Activated T-cell treated with anti-CD3 and anti-CD28 coated beads for 4 hours (primary cell): Measurements from ENCODE around the gene PSMD13.
A peak's percentile ranks its signal among the peaks of the same experiment; 100 is the strongest.
"Not testable (repeated sequence)": the region's sequence is repeated elsewhere in the genome, so short reads cannot be mapped to it uniquely, and the experiment has no call there.

ENCODE experiments used
- DNase-seq: peaks from one replicate; pipeline ENCODE4 v3.0.0-alpha.2; 2020

PSMD13 gene

DNA sequence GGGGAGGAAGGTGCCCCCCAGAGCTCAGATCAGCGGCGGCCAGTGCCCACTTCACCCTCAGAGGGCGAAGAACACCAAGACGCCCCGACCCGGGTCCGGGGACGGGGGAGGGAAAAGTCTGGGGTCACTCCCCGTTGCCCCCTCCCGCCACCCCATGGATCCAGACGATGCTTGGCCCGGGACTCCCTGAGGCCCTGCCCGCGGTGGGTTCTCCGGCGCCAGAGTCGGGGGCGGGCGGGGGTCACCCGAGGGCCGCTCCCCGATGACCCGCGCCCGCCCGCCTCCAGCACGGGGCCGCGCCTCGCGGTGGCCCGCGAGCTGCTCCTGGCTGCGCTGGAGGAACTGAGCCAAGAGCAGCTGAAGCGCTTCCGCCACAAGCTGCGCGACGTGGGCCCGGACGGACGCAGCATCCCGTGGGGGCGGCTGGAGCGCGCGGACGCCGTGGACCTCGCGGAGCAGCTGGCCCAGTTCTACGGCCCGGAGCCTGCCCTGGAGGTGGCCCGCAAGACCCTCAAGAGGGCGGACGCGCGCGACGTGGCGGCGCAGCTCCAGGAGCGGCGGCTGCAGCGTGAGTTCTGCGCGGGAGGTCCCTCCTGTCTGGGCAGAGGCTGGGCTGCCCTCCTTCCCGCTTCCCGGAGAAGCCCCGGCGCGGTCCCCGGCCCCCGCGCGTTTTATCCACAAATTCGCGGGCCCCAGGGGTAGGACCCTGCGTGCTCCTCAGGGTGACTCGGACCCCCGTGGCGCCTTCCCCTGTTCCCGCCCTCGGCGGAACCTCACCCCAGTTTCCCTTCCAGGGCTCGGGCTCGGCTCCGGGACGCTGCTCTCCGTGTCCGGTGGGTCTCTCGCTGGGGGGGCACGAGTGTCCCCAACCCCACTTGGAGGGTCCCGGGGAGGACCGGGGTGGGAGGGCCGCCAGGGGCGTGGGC is 42.5 kb downstream of the PSMD13 start:
- DNase-seq: no peak

DNA sequence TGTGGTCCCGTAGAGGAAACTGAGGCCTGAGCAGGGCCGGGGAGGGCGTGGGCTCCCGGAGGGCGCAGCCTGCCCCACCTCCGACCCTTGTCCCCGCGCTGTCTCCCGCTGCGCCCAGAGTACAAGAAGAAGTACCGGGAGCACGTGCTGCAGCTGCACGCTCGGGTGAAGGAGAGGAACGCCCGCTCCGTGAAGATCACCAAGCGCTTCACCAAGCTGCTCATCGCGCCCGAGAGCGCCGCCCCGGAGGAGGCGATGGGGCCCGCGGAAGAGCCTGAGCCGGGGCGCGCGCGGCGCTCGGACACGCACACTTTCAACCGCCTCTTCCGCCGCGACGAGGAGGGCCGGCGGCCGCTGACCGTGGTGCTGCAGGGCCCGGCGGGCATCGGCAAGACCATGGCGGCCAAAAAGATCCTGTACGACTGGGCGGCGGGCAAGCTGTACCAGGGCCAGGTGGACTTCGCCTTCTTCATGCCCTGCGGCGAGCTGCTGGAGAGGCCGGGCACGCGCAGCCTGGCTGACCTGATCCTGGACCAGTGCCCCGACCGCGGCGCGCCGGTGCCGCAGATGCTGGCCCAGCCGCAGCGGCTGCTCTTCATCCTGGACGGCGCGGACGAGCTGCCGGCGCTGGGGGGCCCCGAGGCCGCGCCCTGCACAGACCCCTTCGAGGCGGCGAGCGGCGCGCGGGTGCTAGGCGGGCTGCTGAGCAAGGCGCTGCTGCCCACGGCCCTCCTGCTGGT is 43.4 kb downstream of the PSMD13 start:
- DNase-seq: no peak

DNA sequence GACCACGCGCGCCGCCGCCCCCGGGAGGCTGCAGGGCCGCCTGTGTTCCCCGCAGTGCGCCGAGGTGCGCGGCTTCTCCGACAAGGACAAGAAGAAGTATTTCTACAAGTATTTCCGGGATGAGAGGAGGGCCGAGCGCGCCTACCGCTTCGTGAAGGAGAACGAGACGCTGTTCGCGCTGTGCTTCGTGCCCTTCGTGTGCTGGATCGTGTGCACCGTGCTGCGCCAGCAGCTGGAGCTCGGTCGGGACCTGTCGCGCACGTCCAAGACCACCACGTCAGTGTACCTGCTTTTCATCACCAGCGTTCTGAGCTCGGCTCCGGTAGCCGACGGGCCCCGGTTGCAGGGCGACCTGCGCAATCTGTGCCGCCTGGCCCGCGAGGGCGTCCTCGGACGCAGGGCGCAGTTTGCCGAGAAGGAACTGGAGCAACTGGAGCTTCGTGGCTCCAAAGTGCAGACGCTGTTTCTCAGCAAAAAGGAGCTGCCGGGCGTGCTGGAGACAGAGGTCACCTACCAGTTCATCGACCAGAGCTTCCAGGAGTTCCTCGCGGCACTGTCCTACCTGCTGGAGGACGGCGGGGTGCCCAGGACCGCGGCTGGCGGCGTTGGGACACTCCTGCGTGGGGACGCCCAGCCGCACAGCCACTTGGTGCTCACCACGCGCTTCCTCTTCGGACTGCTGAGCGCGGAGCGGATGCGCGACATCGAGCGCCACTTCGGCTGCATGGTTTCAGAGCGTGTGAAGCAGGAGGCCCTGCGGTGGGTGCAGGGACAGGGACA is 44.1 kb downstream of the PSMD13 start:
- no peak for DNase-seq

DNA sequence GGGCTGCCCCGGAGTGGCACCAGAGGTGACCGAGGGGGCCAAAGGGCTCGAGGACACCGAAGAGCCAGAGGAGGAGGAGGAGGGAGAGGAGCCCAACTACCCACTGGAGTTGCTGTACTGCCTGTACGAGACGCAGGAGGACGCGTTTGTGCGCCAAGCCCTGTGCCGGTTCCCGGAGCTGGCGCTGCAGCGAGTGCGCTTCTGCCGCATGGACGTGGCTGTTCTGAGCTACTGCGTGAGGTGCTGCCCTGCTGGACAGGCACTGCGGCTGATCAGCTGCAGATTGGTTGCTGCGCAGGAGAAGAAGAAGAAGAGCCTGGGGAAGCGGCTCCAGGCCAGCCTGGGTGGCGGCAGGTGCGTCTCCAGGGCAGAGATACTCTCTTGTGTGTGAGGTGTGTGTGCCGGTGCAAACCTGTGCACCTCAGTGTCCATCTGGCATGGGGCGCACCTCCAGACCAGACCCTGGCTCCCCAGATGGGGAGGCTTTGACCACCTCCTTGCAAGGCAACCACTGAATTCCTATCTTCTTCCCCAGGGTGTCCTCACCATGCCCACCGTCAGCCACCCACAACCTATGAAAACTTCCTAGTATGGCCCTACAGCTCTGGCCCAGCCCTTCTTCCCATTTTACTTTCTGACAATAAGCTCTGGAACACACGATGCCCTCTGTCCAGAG is 44.8 kb downstream of the PSMD13 start:
- no peak for DNase-seq

DNA sequence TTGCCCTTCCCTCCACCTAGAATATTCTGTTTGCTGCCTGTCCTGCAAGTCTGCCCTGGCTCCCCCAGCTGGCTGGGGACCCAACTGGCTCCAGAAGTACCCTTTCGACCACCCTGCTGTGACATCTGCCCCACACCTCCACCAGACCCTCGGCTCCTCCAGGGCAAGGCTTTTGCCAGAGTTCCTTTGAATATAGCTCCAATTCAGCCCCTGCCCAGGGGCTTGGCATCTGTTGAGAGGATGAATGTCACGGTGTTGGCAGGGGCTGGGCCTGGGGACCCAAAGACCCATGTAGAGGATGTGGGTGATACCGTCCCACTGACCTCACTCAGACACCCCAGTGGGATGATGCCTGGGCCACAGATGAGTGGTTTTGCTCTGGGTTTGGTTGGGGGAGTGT is 45.4 kb downstream of the PSMD13 start:
- DNase-seq: no peak

DNA sequence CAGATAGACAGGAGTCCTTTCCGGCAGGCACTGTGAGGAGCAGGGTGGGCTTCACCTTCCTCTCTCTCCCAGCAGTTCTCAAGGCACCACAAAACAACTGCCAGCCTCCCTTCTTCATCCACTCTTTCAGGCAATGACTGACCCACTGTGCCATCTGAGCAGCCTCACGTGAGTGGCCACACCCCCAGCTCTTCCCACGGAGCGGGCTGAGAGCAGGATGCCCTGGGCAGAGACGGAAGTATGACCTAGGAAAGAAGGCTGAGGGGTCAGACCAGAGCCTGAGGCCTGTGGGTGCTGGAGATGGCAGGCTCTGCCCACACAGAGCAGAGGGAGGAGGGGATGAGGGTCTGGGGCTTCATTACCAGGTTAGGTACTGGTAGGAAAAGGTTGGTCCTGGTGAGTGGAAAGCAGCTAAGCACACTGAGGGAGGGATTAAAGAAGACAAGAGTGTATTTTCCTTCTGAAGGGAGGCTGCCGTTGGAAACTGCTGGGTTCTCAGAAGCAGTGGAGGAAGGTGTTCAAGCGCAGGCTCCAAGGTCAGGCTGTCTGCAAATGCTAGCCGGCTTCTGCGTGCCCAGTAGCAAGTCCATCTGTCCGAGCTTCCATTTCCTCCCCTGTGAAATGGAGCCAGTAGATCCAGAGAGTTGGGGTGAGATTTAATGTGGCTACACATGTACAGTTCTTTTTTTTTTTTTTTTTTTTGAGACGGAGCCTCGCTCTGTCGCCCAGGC is 46.0 kb downstream of the PSMD13 start:
- DNase-seq: no peak

DNA sequence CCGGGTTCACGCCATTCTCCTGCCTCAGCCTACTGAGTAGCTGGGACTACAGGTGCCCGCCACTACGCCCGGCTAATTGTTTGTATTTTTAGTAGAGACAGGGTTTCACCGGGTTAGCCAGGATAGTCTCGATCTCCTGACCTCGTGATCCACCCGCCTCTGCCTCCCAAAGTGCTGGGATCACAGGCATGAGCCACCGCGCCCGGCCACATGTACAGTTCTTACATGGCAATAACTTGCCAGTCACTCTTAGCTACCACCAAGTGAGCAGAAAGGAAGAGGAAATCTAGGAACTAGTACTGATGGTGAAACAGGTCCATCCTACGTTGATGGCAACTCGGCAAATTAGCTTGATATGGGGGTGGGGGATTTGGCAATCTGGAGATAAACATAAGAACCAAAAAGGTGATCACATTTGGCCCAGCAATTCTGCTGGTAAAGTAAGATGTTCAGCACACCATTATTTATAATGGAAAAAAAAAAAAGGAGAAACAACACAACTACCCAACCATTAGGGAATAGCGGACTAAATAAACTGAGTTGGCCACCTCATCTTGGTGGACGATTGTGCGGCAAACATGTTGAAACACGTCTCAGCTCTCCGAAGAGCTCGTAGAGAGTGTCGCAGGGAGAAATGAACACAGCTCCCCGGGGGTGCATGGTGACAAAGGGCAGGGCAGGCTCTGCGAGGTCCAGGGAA is 46.8 kb downstream of the PSMD13 start:
- DNase-seq: no peak

DNA sequence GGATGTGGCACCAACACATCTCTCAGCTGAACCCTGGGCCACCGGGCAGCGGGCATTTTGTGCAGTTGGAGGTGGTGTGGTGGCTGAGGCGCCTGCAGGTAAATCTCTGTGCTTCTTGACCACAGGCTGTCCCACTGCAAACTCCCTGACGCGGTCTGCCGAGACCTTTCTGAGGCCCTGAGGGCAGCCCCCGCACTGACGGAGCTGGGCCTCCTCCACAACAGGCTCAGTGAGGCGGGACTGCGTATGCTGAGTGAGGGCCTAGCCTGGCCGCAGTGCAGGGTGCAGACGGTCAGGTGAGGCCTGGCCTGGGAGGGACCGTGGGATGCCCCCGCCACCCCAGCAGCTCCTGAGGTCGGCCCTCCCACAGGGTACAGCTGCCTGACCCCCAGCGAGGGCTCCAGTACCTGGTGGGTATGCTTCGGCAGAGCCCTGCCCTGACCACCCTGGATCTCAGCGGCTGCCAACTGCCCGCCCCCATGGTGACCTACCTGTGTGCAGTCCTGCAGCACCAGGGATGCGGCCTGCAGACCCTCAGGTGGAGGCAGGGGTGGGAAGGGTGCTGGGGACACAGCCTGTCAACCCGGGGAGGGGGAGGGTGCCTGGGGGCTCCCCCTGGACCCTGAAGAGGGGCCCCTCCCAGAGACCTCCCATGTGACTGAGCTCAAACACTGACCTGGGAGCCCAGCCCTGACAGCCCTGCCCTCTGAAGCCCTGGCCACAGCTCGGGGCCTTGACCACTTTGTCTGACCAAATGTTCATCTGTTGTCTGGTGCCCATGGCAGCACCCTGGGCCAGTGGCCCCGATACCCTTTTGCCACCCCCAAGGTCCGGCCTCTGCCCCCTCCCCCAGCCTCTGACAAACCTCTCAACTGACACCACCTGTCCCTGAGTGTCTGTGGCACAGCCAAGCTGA is 47.6 kb downstream of the PSMD13 start:
- DNase-seq: no peak

DNA sequence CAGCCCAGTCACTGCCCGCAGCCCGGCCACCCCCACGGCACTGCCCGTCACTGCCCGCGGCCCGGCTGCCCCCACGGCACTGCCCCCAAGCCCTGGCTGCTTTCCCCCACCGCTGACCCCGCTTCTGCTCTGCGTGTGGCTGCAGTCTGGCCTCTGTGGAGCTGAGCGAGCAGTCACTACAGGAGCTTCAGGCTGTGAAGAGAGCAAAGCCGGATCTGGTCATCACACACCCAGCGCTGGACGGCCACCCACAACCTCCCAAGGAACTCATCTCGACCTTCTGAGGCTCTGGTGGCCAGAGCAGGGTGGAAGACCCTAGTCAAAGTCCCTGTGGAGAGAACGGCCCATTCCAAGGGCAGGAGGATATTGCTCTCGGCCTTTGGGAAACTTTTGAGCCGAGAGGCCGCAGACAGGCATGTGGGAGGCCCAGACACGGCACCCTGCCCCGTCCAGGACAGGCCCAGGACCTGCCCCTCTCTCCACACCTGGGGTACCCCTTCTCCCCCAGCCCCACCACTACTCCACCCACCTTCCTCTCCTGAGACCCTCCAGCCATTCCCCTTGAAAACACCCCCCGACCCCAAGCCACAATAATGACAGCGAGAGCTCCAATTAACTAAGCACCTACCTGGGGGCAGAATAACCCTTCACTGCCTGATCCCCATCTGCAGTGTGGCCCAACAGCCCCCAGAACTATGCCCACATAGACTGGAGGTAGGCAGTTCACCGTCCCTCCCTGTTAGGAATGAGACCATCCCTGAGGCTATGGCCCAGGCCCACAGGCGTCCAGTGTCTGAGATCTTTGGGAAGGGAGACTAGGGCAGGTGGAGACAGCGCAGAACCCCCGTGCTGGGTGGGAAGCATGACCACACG is 48.5 kb downstream of the PSMD13 start:
- DNase-seq: no peak

DNA sequence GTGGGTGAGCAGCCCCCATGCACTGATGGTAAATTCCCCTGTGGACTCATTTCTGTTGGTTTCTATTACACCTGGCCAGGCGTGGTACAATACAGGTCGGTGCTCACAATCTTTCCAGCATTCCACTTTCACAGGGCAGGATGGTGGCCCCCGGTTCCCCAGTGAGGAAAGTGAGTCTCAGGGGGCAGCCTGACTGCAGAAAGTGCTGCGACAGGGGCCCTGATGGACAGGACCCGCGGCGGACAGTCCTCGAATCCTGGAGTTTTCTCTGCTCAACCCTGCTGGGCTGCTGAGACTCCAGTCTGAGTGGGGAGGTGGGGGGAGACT is 49.1 kb downstream of the PSMD13 start:
- no peak for DNase-seq

DNA sequence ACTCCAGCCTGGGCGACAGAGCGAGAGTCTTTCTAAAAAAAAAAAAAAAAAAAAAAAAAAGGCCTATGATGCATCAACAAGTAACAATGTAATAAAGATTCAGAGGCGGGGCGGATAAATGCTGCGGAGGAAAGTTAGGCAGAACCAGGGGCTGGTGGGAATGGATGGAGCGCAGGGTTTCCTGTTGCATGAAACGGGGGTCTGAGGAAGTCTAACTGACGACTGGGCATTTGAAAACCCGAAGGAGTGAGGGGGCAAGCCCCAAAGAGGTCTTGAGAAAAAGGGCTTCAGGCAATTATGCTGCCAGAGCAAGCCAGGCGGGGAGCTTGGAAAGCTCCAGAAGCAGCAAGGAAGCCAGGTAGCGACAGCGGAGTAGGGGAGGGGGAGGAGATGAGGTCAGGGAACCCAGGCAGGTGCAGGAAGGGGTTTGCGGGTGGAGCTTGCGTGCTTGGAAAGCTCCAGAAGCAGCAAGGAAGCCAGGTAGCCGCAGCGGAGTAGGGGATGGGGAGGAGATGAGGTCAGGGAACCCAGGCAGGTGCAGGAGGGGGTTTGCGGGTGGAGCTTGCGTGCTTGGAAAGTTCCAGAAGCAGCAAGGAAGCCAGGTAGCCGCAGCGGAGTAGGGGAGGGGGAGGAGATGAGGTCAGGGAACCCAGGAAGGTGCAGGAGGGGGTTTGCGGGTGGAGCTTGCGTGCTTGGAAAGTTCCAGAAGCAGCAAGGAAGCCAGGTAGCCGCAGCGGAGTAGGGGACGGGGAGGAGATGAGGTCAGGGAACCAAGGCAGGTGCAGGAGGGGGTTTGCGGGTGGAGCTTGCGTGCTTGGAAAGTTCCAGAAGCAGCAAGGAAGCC is 50.4 kb downstream of the PSMD13 start:
- not testable (repeated sequence) for DNase-seq

DNA sequence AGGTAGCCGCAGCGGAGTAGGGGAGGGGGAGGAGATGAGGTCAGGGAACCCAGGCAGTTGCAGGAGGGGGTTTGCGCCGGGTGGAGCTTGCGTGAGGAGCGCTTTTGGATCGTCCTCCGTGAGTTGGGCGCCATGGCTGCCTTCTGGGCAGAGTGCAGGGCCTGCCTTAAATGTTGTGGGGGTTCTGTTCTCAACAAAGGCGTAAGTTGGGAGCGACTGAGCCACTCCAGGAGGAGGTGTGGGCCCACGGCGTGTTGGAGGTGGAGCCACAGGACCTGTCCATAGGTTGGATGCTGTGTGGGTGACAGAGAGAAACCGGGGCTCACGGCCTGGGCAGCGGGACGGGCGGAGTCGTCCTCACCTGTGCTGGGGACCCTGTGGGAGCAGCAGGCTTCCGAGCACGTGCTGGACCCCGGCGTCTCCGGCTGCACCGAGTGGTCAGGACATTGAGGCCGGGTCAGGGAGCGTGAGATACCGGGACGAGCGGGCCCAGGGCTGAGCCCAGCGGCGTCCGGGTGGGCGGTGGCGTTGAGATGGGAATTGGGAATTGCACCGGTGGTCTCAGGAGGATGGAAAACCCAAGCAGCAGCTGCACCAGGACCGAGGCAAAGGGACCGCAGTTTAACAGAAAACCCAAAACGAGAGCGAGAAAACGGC is 51.2 kb downstream of the PSMD13 start:
- DNase-seq: no peak

DNA sequence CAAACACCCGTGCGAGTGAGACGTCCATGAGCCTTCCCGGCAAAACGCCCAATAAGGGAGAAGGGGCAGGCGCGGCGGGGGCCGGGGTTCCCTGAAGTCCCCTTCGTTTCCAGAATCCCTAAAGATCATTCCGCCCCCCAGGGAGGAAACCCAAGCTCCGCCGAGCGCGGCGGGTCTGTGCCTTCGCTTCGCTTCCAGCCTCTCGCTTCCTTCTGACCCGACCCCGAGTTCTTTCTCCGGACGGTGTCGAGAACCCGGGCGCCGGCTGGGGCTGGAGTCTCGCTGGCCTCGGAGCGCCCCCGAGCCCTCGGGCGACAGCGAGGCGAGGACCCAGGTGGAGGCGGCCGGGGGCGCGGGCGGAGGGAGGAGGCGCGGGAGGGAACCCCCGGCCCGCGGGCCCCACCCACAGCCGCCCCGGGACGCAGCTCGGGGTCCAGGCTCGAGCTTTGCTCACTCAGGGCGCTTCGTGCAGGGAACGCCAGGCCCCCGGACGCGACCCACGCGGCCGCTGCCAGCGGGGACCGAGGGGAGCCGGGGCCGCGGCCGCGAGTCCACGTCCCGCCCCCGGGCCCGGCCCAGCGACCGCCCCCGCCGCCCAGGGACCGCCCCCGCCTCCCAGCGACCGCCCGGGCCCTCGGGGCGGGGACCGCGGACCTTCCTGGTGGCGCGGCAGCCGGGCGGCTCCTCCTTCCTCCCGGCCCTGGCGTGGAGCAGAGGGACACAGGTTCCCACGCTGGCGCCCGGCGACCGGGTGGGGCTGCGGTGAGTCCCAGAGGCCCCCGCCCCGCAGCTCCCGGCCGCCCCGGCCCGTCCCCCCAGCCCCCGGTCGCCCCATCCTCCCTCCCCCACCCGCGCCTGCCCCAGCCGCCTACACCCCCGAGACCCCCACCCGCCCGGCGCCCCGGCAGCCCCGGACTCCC is 52.0 kb downstream of the PSMD13 start, which contains the start of gene PGGHG:
PGGHG (plus strand) TSS at position 649 of the 920 bp plus-strand sequence. CDS start 691 bp downstream, outside the sequence.
- peak; percentile 38 for DNase-seq

DNA sequence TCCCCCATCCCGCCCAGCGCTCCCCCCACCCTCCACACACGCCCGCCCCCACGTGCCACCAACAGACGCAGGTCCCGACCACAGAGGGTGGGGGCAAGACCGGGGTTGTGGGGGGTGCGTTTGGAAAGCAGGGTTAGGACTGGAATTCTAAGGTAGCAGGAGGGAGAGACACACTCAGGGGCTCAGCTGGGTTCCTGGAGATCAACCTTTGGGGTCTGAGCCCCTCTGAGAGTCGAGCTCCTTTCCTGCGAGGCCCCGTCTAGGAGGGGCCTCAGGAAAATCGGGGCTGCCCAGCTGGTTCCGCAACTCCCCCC is 52.6 kb downstream of the PSMD13 start:
- peak; percentile 45 for DNase-seq

DNA sequence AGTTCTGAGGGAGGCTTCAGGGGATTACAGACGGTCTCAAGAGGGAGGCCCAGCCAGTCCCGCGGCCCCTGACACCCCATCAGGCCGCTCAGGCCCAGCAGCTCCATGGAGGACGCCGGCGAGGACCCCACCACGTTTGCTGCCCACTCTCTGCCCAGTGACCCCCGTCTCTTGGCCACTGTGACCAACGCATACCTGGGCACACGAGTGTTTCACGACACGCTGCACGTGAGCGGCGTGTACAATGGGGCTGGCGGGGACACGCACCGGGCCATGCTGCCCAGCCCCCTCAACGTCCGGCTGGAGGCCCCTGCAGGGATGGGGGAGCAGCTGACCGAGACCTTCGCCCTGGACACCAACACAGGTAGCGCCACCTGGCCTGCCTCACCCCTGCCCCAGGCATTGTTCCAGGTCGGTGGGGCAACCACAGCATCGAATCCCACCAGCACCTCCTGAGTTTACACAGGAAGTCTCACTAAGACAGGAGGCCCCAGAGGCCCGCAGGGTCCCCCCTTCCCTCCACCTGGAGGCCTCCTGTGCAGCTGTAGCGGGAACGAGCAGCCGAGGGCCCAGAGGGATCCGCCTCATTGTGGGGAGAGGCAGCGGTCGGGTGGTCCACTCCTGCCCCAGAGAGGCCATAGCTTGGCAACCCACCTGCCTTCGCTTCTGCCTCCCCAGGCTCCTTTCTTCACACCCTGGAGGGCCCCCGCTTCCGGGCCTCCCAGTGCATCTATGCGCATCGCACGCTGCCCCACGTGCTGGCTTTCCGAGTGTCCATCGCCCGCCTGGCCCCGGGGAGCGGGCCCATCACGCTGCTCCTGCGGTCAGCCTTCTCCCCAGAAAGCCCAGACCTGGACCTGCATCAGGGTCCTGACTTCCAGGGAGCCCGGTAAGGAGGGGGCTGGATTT is 53.2 kb downstream of the PSMD13 start:
- no peak for DNase-seq
